Measurements from ENCODE around the gene TMEM135. TPM values are rescaled to one million over a fixed set of nuclear protein-coding genes. Genes with fewer than 3 reads are reported as not detected.

The TMEM135 gene
- total RNA-seq, 1 donor from 2014 or later, result 38.1 TPM

- Mint-ChIP-seq H3K9me3 (ENCODE audit: unreplicated experiment) (no peaks in the 10 kb centered on the region), H3K4me1 (ENCODE audit: low read depth, unreplicated experiment) (no peaks in the 10 kb centered on the region), H3K27me3 (ENCODE audit: unreplicated experiment) (no peaks in the 10 kb centered on the region), H3K27ac (ENCODE audit: unreplicated experiment) (no peak overlapping the region), H3K36me3 (ENCODE audit: unreplicated experiment) (no peaks in the 10 kb centered on the region), H3K4me3 (ENCODE audit: unreplicated experiment) (no peak overlapping the region)
- no peak for TF ChIP-seq CTCF (IDR thresholded peaks at IDR 0.05; ENCODE audit: partially characterized antibody, unreplicated experiment)
- no peak for DNase-seq
Measured at GRCh38 chr11:87317441-87317840, 279.7 kb downstream of the TMEM135 start.

- Mint-ChIP-seq H3K27ac (ENCODE audit: unreplicated experiment) (no peak overlapping the region), H3K4me1 (ENCODE audit: low read depth, unreplicated experiment) (no peaks in the 10 kb centered on the region), H3K36me3 (ENCODE audit: unreplicated experiment) (no peaks in the 10 kb centered on the region), H3K27me3 (ENCODE audit: unreplicated experiment) (no peaks in the 10 kb centered on the region), H3K4me3 (ENCODE audit: unreplicated experiment) (no peak overlapping the region), H3K9me3 (ENCODE audit: unreplicated experiment) (no peaks in the 10 kb centered on the region)
- TF ChIP-seq CTCF (IDR thresholded peaks at IDR 0.05; ENCODE audit: partially characterized antibody, unreplicated experiment), result no peak
- no peak for DNase-seq
Measured at GRCh38 chr11:87320123-87320522, 282.4 kb downstream of the TMEM135 start.

GRCh38 chr11:87322568-87322967, 284.8 kb downstream of the TMEM135 start:
- DNase-seq, result no peak
- H3K4me3 Mint-ChIP-seq (ENCODE audit: unreplicated experiment), result no peak overlapping the region
- no peak for TF ChIP-seq CTCF (IDR thresholded peaks at IDR 0.05; ENCODE audit: partially characterized antibody, unreplicated experiment)
- no peak overlapping the region for H3K27ac Mint-ChIP-seq (ENCODE audit: unreplicated experiment)
- no peaks in the 10 kb centered on the region for H3K36me3 Mint-ChIP-seq (ENCODE audit: unreplicated experiment)
- H3K27me3 Mint-ChIP-seq (ENCODE audit: unreplicated experiment), result no peaks in the 10 kb centered on the region
- H3K4me1 Mint-ChIP-seq (ENCODE audit: low read depth, unreplicated experiment), result peaks cover 7% of the 10 kb centered on the region
- no peaks in the 10 kb centered on the region for H3K9me3 Mint-ChIP-seq (ENCODE audit: unreplicated experiment)

GRCh38 chr11:87323899-87324298, 286.2 kb downstream of the TMEM135 start:
- no peak for TF ChIP-seq CTCF (IDR thresholded peaks at IDR 0.05; ENCODE audit: partially characterized antibody, unreplicated experiment)
- DNase-seq, result no peak
- H3K4me1 Mint-ChIP-seq (ENCODE audit: low read depth, unreplicated experiment), result peaks cover 7% of the 10 kb centered on the region
- H3K36me3 Mint-ChIP-seq (ENCODE audit: unreplicated experiment), result no peaks in the 10 kb centered on the region
- no peaks in the 10 kb centered on the region for H3K27me3 Mint-ChIP-seq (ENCODE audit: unreplicated experiment)
- no peak overlapping the region for H3K27ac Mint-ChIP-seq (ENCODE audit: unreplicated experiment)
- no peaks in the 10 kb centered on the region for H3K9me3 Mint-ChIP-seq (ENCODE audit: unreplicated experiment)
- H3K4me3 Mint-ChIP-seq (ENCODE audit: unreplicated experiment), result no peak overlapping the region

GRCh38 chr11:87324817-87325489, 287.2 kb downstream of the TMEM135 start:
- H3K9me3 Mint-ChIP-seq (ENCODE audit: unreplicated experiment), result no peaks in the 10 kb centered on the region
- no peak for DNase-seq
- H3K4me1 Mint-ChIP-seq (ENCODE audit: low read depth, unreplicated experiment), result peaks cover 7% of the 10 kb centered on the region
- no peaks in the 10 kb centered on the region for H3K27me3 Mint-ChIP-seq (ENCODE audit: unreplicated experiment)
- no peak overlapping the region for H3K4me3 Mint-ChIP-seq (ENCODE audit: unreplicated experiment)
- H3K27ac Mint-ChIP-seq (ENCODE audit: unreplicated experiment), result no peak overlapping the region
- no peak for TF ChIP-seq CTCF (IDR thresholded peaks at IDR 0.05; ENCODE audit: partially characterized antibody, unreplicated experiment)
- H3K36me3 Mint-ChIP-seq (ENCODE audit: unreplicated experiment), result no peaks in the 10 kb centered on the region
